WTC11 (cell line): ENCODE measurements around the gene ZNF22. TPM values are rescaled to one million over a fixed set of nuclear protein-coding genes. Genes with fewer than 3 reads are reported as not detected.

ENCODE experiments used
- ATAC-seq: fragments of 200-7000 bp; cut with Tn5 transposase; 2 replicates; pipeline ENCODE4 v1.10.0; 2021; ENCODE audit warnings: mild to moderate bottlenecking, moderate library complexity
- CTCF ChIA-PET: fragments of 300-600 bp; sonication (Branson Sonifier 250); formaldehyde crosslinking; loops from one replicate; lab custom pipeline; 2021; ENCODE audit warnings: antibody characterized with exemption; lab: Charles Lee
- POLR2A ChIA-PET: fragments of 350-600 bp; sonication (Branson Sonifier 250); formaldehyde crosslinking; loops from one replicate; lab custom pipeline; 2021; ENCODE audit warnings: antibody characterized with exemption; lab: Charles Lee
- DNase-seq: peaks from one replicate; pipeline ENCODE4 v3.0.0; 2021; ENCODE audit warnings: low spot score
- H3K27ac Mint-ChIP-seq: 2 replicates; pipeline ENCODE4 v1.8.0; 2021; ENCODE audit warnings: mixed read lengths
- H3K27me3 Mint-ChIP-seq: 2 replicates; pipeline ENCODE4 v1.8.0; 2021; ENCODE audit warnings: low read depth, mild to moderate bottlenecking, moderate library complexity, mixed read lengths
- H3K36me3 Mint-ChIP-seq: 2 replicates; pipeline ENCODE4 v1.8.0; 2021; ENCODE audit warnings: mixed read lengths
- H3K4me1 Mint-ChIP-seq: 2 replicates; pipeline ENCODE4 v1.8.0; 2022; ENCODE audit warnings: mixed read lengths
- H3K4me3 Mint-ChIP-seq: 2 replicates; pipeline ENCODE4 v1.8.0; 2021; ENCODE audit warnings: mild to moderate bottlenecking, moderate library complexity, mixed read lengths
- H3K9me3 Mint-ChIP-seq: 2 replicates; pipeline ENCODE4 v1.8.0; 2021; ENCODE audit warnings: mixed read lengths
- EMX1 ChIP-seq: fragments of 250-450 bp; sonication (Bioruptor Pico); IDR thresholded peaks from 2 replicates; pipeline ENCODE4 v1.8.0; 2021; ENCODE audit warnings: mild to moderate bottlenecking
- GRHL2 ChIP-seq: fragments of 250-450 bp; sonication (Bioruptor Pico); IDR thresholded peaks from 2 replicates; pipeline ENCODE4 v1.8.0; 2022; ENCODE audit warnings: mild to moderate bottlenecking, moderate library complexity; ENCODE audit not compliant: insufficient replicate concordance, severe bottlenecking
- JAZF1 ChIP-seq: fragments of 250-450 bp; sonication (Bioruptor Pico); IDR thresholded peaks from 2 replicates; pipeline ENCODE4 v1.9.0; 2021; ENCODE audit warnings: moderate library complexity, mild to moderate bottlenecking, inconsistent platforms
- NFATC4 ChIP-seq: fragments of 250-450 bp; sonication (Bioruptor Pico); IDR thresholded peaks from 2 replicates; pipeline ENCODE4 v1.9.0; 2021; ENCODE audit warnings: mild to moderate bottlenecking
- NFE2L1 ChIP-seq: sonication (generic); formaldehyde crosslinking; IDR thresholded peaks from 2 replicates; pipeline ENCODE4 v1.8.1; 2023; ENCODE audit warnings: missing genetic modification reagents
- SMAD3 ChIP-seq: sonication (generic); formaldehyde crosslinking; IDR thresholded peaks from 2 replicates; pipeline ENCODE4 v1.8.0; 2022; ENCODE audit warnings: missing genetic modification reagents, mild to moderate bottlenecking, borderline replicate concordance
- TP53 ChIP-seq: sonication (generic); formaldehyde crosslinking; IDR thresholded peaks from 2 replicates; pipeline ENCODE4 v1.8.1; 2023; ENCODE audit warnings: mild to moderate bottlenecking, missing genetic modification reagents
- total RNA-seq: library from RNA; stranded (reverse); gene quantifications from 3 replicates; pipeline ENCODE4 v1.2.3, GENCODE V29; 2021
- TF ChIP-seq, protein P1 (sequence below): sonication (generic); formaldehyde crosslinking; IDR thresholded peaks from 2 replicates; pipeline ENCODE4 v1.8.0; 2022; ENCODE audit warnings: mild to moderate bottlenecking, missing genetic modification reagents
- TF ChIP-seq, protein P2 (sequence below): fragments of 250-450 bp; sonication (Bioruptor Pico); IDR thresholded peaks from 2 replicates; pipeline ENCODE4 v2.1.2; 2022; ENCODE audit warnings: mild to moderate bottlenecking, moderate library complexity
- TF ChIP-seq, protein P3 (sequence below): fragments of 250-450 bp; sonication (Bioruptor Pico); IDR thresholded peaks from 2 replicates; pipeline ENCODE4 v1.9.0; 2021; ENCODE audit warnings: mild to moderate bottlenecking
- TF ChIP-seq, protein P4 (sequence below): sonication (generic); formaldehyde crosslinking; IDR thresholded peaks from 2 replicates; pipeline ENCODE4 v1.8.0; 2023; ENCODE audit warnings: missing genetic modification reagents, mild to moderate bottlenecking, borderline replicate concordance
- TF ChIP-seq, protein P5 (sequence below): sonication (generic); formaldehyde crosslinking; IDR thresholded peaks from 2 replicates; pipeline ENCODE4 v1.8.1; 2023; ENCODE audit warnings: mild to moderate bottlenecking, moderate library complexity, missing genetic modification reagents
- TF ChIP-seq, protein P6 (sequence below): sonication (generic); formaldehyde crosslinking; IDR thresholded peaks from 2 replicates; pipeline ENCODE4 v1.8.0; 2023; ENCODE audit warnings: missing genetic modification reagents
- TF ChIP-seq, protein P7 (sequence below): sonication (generic); formaldehyde crosslinking; IDR thresholded peaks from 2 replicates; pipeline ENCODE4 v1.8.1; 2022; ENCODE audit warnings: low read depth, missing genetic modification reagents, borderline replicate concordance
- TF ChIP-seq, protein P8 (sequence below): sonication (generic); formaldehyde crosslinking; IDR thresholded peaks from 2 replicates; pipeline ENCODE4 v1.8.1; 2022; ENCODE audit warnings: mild to moderate bottlenecking, missing genetic modification reagents, moderate library complexity, borderline replicate concordance
- TF ChIP-seq, protein P9 (sequence below): sonication (generic); formaldehyde crosslinking; IDR thresholded peaks from 2 replicates; pipeline ENCODE4 v1.8.1; 2023; ENCODE audit warnings: mild to moderate bottlenecking, missing genetic modification reagents
- TF ChIP-seq, protein P10 (sequence below): sonication (generic); formaldehyde crosslinking; conservative IDR thresholded peaks from 2 replicates; pipeline ENCODE4 v1.8.1; 2023; ENCODE audit warnings: mild to moderate bottlenecking, low read depth, missing genetic modification reagents, moderate library complexity

ZNF22 gene
- total RNA-seq, 1 experiment from 2014 or later: 31.0 TPM

DNA sequence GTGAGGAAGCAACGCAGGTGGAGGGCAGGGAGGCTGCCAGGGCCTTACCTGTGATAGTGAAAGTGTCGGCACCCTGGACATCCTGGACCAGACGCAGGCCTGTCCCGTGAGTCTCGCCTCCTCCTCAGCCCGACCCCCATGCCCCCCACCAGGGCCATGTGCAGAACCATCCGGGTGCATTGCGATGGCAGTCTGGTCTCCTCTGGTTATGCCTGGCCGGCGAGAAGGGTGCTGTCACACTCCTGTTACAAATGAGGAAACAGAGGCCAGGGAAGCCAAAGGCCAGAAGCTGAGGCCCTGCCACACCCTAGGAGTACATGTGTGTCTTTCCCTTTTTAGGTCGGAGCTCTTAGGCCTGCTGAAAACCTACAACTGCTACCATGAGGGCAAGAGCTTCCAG is 29.3 kb upstream of the ZNF22 start (continued):
- TF ChIP-seq, protein P1, sequence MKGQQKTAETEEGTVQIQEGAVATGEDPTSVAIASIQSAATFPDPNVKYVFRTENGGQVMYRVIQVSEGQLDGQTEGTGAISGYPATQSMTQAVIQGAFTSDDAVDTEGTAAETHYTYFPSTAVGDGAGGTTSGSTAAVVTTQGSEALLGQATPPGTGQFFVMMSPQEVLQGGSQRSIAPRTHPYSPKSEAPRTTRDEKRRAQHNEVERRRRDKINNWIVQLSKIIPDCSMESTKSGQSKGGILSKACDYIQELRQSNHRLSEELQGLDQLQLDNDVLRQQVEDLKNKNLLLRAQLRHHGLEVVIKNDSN: no peak
- TF ChIP-seq, protein P2, sequence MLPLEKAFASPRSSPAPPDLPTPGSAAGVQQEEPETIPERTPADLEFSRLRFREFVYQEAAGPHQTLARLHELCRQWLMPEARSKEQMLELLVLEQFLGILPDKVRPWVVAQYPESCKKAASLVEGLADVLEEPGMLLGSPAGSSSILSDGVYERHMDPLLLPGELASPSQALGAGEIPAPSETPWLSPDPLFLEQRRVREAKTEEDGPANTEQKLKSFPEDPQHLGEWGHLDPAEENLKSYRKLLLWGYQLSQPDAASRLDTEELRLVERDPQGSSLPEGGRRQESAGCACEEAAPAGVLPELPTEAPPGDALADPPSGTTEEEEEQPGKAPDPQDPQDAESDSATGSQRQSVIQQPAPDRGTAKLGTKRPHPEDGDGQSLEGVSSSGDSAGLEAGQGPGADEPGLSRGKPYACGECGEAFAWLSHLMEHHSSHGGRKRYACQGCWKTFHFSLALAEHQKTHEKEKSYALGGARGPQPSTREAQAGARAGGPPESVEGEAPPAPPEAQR (CRISPR knock-in tag): no peak
- TF ChIP-seq, protein P3, sequence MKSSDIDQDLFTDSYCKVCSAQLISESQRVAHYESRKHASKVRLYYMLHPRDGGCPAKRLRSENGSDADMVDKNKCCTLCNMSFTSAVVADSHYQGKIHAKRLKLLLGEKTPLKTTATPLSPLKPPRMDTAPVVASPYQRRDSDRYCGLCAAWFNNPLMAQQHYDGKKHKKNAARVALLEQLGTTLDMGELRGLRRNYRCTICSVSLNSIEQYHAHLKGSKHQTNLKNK (CRISPR knock-in tag): no peak
- TF ChIP-seq, protein P4, sequence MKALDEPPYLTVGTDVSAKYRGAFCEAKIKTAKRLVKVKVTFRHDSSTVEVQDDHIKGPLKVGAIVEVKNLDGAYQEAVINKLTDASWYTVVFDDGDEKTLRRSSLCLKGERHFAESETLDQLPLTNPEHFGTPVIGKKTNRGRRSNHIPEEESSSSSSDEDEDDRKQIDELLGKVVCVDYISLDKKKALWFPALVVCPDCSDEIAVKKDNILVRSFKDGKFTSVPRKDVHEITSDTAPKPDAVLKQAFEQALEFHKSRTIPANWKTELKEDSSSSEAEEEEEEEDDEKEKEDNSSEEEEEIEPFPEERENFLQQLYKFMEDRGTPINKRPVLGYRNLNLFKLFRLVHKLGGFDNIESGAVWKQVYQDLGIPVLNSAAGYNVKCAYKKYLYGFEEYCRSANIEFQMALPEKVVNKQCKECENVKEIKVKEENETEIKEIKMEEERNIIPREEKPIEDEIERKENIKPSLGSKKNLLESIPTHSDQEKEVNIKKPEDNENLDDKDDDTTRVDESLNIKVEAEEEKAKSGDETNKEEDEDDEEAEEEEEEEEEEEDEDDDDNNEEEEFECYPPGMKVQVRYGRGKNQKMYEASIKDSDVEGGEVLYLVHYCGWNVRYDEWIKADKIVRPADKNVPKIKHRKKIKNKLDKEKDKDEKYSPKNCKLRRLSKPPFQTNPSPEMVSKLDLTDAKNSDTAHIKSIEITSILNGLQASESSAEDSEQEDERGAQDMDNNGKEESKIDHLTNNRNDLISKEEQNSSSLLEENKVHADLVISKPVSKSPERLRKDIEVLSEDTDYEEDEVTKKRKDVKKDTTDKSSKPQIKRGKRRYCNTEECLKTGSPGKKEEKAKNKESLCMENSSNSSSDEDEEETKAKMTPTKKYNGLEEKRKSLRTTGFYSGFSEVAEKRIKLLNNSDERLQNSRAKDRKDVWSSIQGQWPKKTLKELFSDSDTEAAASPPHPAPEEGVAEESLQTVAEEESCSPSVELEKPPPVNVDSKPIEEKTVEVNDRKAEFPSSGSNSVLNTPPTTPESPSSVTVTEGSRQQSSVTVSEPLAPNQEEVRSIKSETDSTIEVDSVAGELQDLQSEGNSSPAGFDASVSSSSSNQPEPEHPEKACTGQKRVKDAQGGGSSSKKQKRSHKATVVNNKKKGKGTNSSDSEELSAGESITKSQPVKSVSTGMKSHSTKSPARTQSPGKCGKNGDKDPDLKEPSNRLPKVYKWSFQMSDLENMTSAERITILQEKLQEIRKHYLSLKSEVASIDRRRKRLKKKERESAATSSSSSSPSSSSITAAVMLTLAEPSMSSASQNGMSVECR (CRISPR knock-in tag): no peak
- TF ChIP-seq EMX1 (CRISPR knock-in tag) (no peak), GRHL2 (no peak)
- TF ChIP-seq, protein P5, sequence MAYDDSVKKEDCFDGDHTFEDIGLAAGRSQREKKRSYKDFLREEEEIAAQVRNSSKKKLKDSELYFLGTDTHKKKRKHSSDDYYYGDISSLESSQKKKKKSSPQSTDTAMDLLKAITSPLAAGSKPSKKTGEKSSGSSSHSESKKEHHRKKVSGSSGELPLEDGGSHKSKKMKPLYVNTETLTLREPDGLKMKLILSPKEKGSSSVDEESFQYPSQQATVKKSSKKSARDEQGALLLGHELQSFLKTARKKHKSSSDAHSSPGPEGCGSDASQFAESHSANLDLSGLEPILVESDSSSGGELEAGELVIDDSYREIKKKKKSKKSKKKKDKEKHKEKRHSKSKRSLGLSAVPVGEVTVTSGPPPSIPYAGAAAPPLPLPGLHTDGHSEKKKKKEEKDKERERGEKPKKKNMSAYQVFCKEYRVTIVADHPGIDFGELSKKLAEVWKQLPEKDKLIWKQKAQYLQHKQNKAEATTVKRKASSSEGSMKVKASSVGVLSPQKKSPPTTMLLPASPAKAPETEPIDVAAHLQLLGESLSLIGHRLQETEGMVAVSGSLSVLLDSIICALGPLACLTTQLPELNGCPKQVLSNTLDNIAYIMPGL: no peak
- TF ChIP-seq, protein P6, sequence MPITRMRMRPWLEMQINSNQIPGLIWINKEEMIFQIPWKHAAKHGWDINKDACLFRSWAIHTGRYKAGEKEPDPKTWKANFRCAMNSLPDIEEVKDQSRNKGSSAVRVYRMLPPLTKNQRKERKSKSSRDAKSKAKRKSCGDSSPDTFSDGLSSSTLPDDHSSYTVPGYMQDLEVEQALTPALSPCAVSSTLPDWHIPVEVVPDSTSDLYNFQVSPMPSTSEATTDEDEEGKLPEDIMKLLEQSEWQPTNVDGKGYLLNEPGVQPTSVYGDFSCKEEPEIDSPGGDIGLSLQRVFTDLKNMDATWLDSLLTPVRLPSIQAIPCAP (CRISPR knock-in tag): no peak
- TF ChIP-seq, protein P7, sequence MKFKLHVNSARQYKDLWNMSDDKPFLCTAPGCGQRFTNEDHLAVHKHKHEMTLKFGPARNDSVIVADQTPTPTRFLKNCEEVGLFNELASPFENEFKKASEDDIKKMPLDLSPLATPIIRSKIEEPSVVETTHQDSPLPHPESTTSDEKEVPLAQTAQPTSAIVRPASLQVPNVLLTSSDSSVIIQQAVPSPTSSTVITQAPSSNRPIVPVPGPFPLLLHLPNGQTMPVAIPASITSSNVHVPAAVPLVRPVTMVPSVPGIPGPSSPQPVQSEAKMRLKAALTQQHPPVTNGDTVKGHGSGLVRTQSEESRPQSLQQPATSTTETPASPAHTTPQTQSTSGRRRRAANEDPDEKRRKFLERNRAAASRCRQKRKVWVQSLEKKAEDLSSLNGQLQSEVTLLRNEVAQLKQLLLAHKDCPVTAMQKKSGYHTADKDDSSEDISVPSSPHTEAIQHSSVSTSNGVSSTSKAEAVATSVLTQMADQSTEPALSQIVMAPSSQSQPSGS (CRISPR knock-in tag): no peak

DNA sequence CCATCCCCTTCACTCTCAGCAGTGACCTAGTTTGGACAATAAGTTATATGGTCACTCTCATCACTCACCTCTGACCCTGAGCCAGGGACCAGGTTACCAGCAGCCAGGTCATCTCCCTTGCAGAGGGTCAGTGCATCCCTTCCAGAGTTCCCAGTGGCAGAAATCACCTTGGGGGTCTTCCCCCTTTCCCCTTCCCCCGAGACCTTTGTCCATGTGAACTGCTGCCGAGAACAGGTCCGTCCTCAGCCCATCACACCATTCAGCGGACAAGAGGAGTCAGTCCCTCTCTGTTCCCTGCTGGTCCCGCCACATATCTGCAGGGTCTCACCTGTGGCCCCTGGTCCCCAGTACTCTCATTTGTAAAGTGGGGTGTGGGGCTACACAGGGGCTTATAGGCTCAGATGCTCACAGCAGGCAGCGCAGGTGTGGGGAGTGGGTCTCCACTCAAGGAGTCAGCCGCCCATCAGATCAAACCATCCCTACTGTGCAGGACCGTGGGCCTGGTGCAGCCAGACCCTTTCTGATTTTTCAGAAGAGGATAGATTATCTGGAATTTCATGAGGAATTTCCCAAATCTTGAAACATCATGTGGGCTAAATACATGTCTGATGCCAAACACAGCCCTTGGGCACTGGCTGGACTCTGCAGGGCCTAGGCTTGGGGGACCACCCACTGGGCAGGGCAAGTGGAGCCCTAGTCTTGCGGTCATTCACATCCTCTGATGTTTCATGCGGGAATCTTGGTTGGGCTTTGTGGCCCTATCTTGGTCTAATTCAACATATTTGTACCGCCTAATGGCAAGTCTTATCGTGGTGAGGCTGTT is 28.6 kb upstream of the ZNF22 start:
- Mint-ChIP-seq H3K27me3 (peaks cover 10% of the 10 kb centered on the region), H3K36me3 (peaks cover 28% of the 10 kb centered on the region), H3K9me3 (no peaks in the 10 kb centered on the region), H3K27ac (no peak overlapping the region), H3K4me1 (peaks cover 53% of the 10 kb centered on the region), H3K4me3 (no peak overlapping the region)
- ATAC-seq (no peak), DNase-seq (no peak)
- ChIA-PET CTCF (interaction anchor here (2.3 to 2.6 kb wide), 2 partner anchors 8 to 40 kb away, joined by 24 to 36 read pairs; no protein-coding TSS in a partner anchor), POLR2A (no interaction called here)
- TF ChIP-seq, protein P8, sequence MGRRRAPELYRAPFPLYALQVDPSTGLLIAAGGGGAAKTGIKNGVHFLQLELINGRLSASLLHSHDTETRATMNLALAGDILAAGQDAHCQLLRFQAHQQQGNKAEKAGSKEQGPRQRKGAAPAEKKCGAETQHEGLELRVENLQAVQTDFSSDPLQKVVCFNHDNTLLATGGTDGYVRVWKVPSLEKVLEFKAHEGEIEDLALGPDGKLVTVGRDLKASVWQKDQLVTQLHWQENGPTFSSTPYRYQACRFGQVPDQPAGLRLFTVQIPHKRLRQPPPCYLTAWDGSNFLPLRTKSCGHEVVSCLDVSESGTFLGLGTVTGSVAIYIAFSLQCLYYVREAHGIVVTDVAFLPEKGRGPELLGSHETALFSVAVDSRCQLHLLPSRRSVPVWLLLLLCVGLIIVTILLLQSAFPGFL (CRISPR knock-in tag): no peak
- TF ChIP-seq NFATC4 (CRISPR knock-in tag) (no peak), NFE2L1 (CRISPR knock-in tag) (no peak), TP53 (CRISPR knock-in tag) (no peak), JAZF1 (CRISPR knock-in tag) (no peak), SMAD3 (CRISPR knock-in tag) (no peak)
- TF ChIP-seq, protein P9, sequence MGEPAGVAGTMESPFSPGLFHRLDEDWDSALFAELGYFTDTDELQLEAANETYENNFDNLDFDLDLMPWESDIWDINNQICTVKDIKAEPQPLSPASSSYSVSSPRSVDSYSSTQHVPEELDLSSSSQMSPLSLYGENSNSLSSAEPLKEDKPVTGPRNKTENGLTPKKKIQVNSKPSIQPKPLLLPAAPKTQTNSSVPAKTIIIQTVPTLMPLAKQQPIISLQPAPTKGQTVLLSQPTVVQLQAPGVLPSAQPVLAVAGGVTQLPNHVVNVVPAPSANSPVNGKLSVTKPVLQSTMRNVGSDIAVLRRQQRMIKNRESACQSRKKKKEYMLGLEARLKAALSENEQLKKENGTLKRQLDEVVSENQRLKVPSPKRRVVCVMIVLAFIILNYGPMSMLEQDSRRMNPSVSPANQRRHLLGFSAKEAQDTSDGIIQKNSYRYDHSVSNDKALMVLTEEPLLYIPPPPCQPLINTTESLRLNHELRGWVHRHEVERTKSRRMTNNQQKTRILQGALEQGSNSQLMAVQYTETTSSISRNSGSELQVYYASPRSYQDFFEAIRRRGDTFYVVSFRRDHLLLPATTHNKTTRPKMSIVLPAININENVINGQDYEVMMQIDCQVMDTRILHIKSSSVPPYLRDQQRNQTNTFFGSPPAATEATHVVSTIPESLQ: no peak
- TF ChIP-seq, protein P10, sequence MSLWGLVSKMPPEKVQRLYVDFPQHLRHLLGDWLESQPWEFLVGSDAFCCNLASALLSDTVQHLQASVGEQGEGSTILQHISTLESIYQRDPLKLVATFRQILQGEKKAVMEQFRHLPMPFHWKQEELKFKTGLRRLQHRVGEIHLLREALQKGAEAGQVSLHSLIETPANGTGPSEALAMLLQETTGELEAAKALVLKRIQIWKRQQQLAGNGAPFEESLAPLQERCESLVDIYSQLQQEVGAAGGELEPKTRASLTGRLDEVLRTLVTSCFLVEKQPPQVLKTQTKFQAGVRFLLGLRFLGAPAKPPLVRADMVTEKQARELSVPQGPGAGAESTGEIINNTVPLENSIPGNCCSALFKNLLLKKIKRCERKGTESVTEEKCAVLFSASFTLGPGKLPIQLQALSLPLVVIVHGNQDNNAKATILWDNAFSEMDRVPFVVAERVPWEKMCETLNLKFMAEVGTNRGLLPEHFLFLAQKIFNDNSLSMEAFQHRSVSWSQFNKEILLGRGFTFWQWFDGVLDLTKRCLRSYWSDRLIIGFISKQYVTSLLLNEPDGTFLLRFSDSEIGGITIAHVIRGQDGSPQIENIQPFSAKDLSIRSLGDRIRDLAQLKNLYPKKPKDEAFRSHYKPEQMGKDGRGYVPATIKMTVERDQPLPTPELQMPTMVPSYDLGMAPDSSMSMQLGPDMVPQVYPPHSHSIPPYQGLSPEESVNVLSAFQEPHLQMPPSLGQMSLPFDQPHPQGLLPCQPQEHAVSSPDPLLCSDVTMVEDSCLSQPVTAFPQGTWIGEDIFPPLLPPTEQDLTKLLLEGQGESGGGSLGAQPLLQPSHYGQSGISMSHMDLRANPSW (CRISPR knock-in tag): no peak
